H1 (cell line): ENCODE data around the gene TCF7L2. TPM values are rescaled to one million over a fixed set of nuclear protein-coding genes. Genes with fewer than 3 reads are reported as not detected.
A peak's percentile ranks its signal among the peaks of the same experiment; 100 is the strongest.

Experiments
- CTCF ChIA-PET: fragments of 300-600 bp; sonication (Branson Sonifier 250); formaldehyde crosslinking; loops from one replicate; lab custom pipeline; 2021; ENCODE audit not compliant: partially characterized antibody; lab: Charles Lee
- POLR2A ChIA-PET: fragments of 300-600 bp; sonication (Branson Sonifier 250); formaldehyde crosslinking; loops from one replicate; lab custom pipeline; 2021; ENCODE audit warnings: inconsistent platforms; ENCODE audit not compliant: partially characterized antibody; lab: Charles Lee
- DNase-seq, 2 experiments: peaks; one replicate each; pipeline versions ENCODE4 v3.0.0 to v3.0.0-alpha.2; 2010 to 2022; ENCODE audit warnings: low spot score in 2 of 2, low read depth in 1 of 2, mixed read lengths in 1 of 2
- FAIRE-seq: peaks from 2 replicates; lab custom pipeline; 2011; peaks lifted over from hg19 to GRCh38; lab: Jason Lieb, UNC
- H2AFZ ChIP-seq: 2 replicates; pipeline ENCODE4 v1.8.1; 2012; ENCODE audit warnings: low read length, inconsistent platforms
- H2AK5ac ChIP-seq: 2 replicates; pipeline ENCODE4 v1.6.1; 2013; ENCODE audit warnings: low read depth, low read length
- H2BK120ac ChIP-seq: replicated peaks from 2 replicates; pipeline ENCODE3; 2013; ENCODE audit warnings: low read depth, low read length, inconsistent platforms
- H2BK12ac ChIP-seq: 2 replicates; pipeline ENCODE4 v1.6.1; 2013; ENCODE audit warnings: low read depth, low read length
- H2BK15ac ChIP-seq: 2 replicates; pipeline ENCODE4 v1.6.1; 2013; ENCODE audit warnings: low read length
- H2BK20ac ChIP-seq: 2 replicates; pipeline ENCODE4 v1.6.1; 2013; ENCODE audit warnings: low read length
- H2BK5ac ChIP-seq: 2 replicates; pipeline ENCODE4 v1.6.1; 2013; ENCODE audit warnings: low read depth, low read length
- H3K14ac ChIP-seq: 2 replicates; pipeline ENCODE4 v1.6.1; 2013; ENCODE audit warnings: inconsistent platforms; ENCODE audit not compliant: insufficient read length
- H3K18ac ChIP-seq: 2 replicates; pipeline ENCODE4 v1.6.1; 2013; ENCODE audit warnings: low read length; ENCODE audit errors: extremely low read depth
- H3K23ac ChIP-seq: 2 replicates; pipeline ENCODE4 v1.6.1; 2013; ENCODE audit warnings: inconsistent platforms; ENCODE audit not compliant: insufficient read length
- H3K23me2 ChIP-seq: 2 replicates; pipeline ENCODE4 v1.6.1; 2013; ENCODE audit warnings: low read depth, low read length
- H3K27ac ChIP-seq: 2 replicates; pipeline ENCODE4 v1.6.1; 2011; ENCODE audit warnings: low read depth, low read length, inconsistent platforms
- H3K27me3 ChIP-seq, 4 experiments: replicated peaks in 1 of 4; 1 replicate in 1 of 4; 2 replicates in 3 of 4; pipeline versions ENCODE4 v1.6.1 to v1.8.1; 2011 to 2013; ENCODE audit warnings: low read length in 3 of 4, mild to moderate bottlenecking in 3 of 4, inconsistent platforms in 2 of 4, mixed read lengths in 2 of 4, moderate library complexity in 1 of 4; ENCODE audit not compliant: control insufficient read depth in 3 of 4, insufficient read depth in 3 of 4; ENCODE audit errors: extremely low read depth in 1 of 4
- H3K36me3 ChIP-seq, 4 experiments: 2 replicates each; pipeline versions ENCODE4 v1.6.1 to v1.8.1; 2011 to 2013; ENCODE audit warnings: mild to moderate bottlenecking in 4 of 4, low read length in 3 of 4, moderate library complexity in 2 of 4, control low read depth in 1 of 4, inconsistent platforms in 1 of 4; ENCODE audit not compliant: insufficient read depth in 4 of 4, control insufficient read depth in 2 of 4
- H3K4ac ChIP-seq: replicated peaks from 2 replicates; pipeline ENCODE3; 2013; ENCODE audit warnings: low read length, low read depth, mixed read lengths, inconsistent platforms; ENCODE audit not compliant: insufficient read length
- H3K4me1 ChIP-seq, 4 experiments: replicated peaks in 1 of 4; 1 replicate in 1 of 4; 2 replicates in 3 of 4; pipeline versions ENCODE4 v1.6.1 to v1.8.1; 2011 to 2013; ENCODE audit warnings: low read length in 3 of 4, inconsistent platforms in 2 of 4, mixed read lengths in 1 of 4; ENCODE audit not compliant: insufficient read depth in 4 of 4, control insufficient read depth in 3 of 4
- H3K4me2 ChIP-seq, 2 experiments: 2 replicates each; pipeline versions ENCODE4 v1.6.1 to v1.8.1; 2011 to 2013; ENCODE audit warnings: low read depth in 2 of 2, low read length in 2 of 2, control low read depth in 1 of 2, inconsistent platforms in 1 of 2, mild to moderate bottlenecking in 1 of 2; ENCODE audit not compliant: insufficient read depth in 1 of 2
- H3K4me3 ChIP-seq, 4 experiments: fragments of 200-600, 300-600 bp in 1 of 4; sonication (generic), shearing (Covaris generic), sonication (Bioruptor Twin) in 1 of 4; 2 replicates each; pipeline versions ENCODE4 v1.5.1 to v1.8.1; 2011 to 2016; ENCODE audit warnings: low read length in 4 of 4, low read depth in 3 of 4, control low read depth in 2 of 4, inconsistent platforms in 2 of 4, mild to moderate bottlenecking in 2 of 4, mixed read lengths in 1 of 4, moderate library complexity in 1 of 4; ENCODE audit not compliant: insufficient read depth in 2 of 4; ENCODE audit errors: extremely low read depth in 1 of 4
- H3K56ac ChIP-seq: replicated peaks from 2 replicates; pipeline ENCODE3; 2013; ENCODE audit warnings: low read depth, mild to moderate bottlenecking, mixed read lengths, low read length, inconsistent platforms; ENCODE audit not compliant: insufficient read length
- H3K79me1 ChIP-seq: 2 replicates; pipeline ENCODE4 v1.6.1; 2013; ENCODE audit warnings: low read depth, low read length, control low read depth
- H3K79me2 ChIP-seq, 2 experiments: 2 replicates each; pipeline versions ENCODE4 v1.6.1 to v1.8.1; 2012 to 2013; ENCODE audit warnings: low read length in 2 of 2, mild to moderate bottlenecking in 2 of 2, inconsistent platforms in 1 of 2; ENCODE audit not compliant: insufficient read depth in 2 of 2, control insufficient read depth in 1 of 2
- H3K9ac ChIP-seq, 4 experiments: replicated peaks in 1 of 4; 1 replicate in 1 of 4; 2 replicates in 3 of 4; pipeline versions ENCODE4 v1.6.1 to v1.8.1; 2011 to 2013; ENCODE audit warnings: low read depth in 3 of 4, low read length in 3 of 4, control low read depth in 2 of 4, mild to moderate bottlenecking in 2 of 4, moderate library complexity in 2 of 4, inconsistent platforms in 1 of 4; ENCODE audit errors: extremely low read depth in 1 of 4
- H3K9me3 ChIP-seq, 2 experiments: 2 replicates each; pipeline versions ENCODE4 v1.6.1 to v1.8.1; 2012 to 2013; ENCODE audit warnings: mild to moderate bottlenecking in 2 of 2, moderate library complexity in 2 of 2, control low read depth in 1 of 2, inconsistent platforms in 1 of 2, low read depth in 1 of 2, low read length in 1 of 2, mixed read lengths in 1 of 2; ENCODE audit not compliant: insufficient read depth in 2 of 2
- H4K20me1 ChIP-seq, 2 experiments: replicated peaks in 1 of 2; 2 replicates each; pipeline versions ENCODE3 to v1.8.1; 2011 to 2013; ENCODE audit warnings: inconsistent platforms in 2 of 2, low read length in 2 of 2, mild to moderate bottlenecking in 1 of 2; ENCODE audit not compliant: insufficient read depth in 2 of 2, control insufficient read depth in 1 of 2
- H4K5ac ChIP-seq: 2 replicates; pipeline ENCODE4 v1.6.1; 2013; ENCODE audit warnings: low read length, low read depth, mixed read lengths, inconsistent platforms; ENCODE audit not compliant: insufficient read length
- H4K8ac ChIP-seq: 2 replicates; pipeline ENCODE4 v1.8.0; 2013; ENCODE audit warnings: mild to moderate bottlenecking, moderate library complexity, low read length, inconsistent platforms; ENCODE audit not compliant: insufficient read depth; ENCODE audit errors: extremely low read depth
- H4K91ac ChIP-seq: replicated peaks from 2 replicates; pipeline ENCODE3; 2013; ENCODE audit warnings: low read length, mixed read lengths, inconsistent platforms; ENCODE audit not compliant: insufficient read length
- CHD2 ChIP-seq: IDR thresholded peaks from 2 replicates; pipeline ENCODE4 v1.6.1; 2012; ENCODE audit warnings: low read length, improper control_type of control experiment
- NRF1 ChIP-seq: IDR thresholded peaks from 2 replicates; pipeline ENCODE4 v1.6.1; 2011; ENCODE audit warnings: mild to moderate bottlenecking, low read depth, low read length, improper control_type of control experiment
- POLR2A ChIP-seq, 2 experiments: IDR thresholded peaks; 1 replicate in 1 of 2; 2 replicates in 1 of 2; pipeline ENCODE4 v1.6.1; 2011; ENCODE audit warnings: low read depth in 2 of 2, low read length in 2 of 2, mild to moderate bottlenecking in 2 of 2; ENCODE audit errors: control extremely low read depth in 1 of 2
- RFX5 ChIP-seq: IDR thresholded peaks from 2 replicates; pipeline ENCODE4 v1.6.1; 2011; ENCODE audit warnings: low read depth, low read length, improper control_type of control experiment, borderline replicate concordance
- SIRT6 ChIP-seq: IDR thresholded peaks from one replicate; pipeline ENCODE4 v1.7.1; 2012; ENCODE audit warnings: low read length, inconsistent platforms
- SP4 ChIP-seq: IDR thresholded peaks from 2 replicates; pipeline ENCODE4 v1.6.1; 2012; ENCODE audit warnings: low read length, inconsistent platforms
- SUZ12 ChIP-seq: fragments of 200-600 bp; sonication (generic); IDR thresholded peaks from 2 replicates; pipeline ENCODE4 v1.6.1; 2012; ENCODE audit warnings: mild to moderate bottlenecking, inconsistent platforms, low read length, moderate library complexity, mixed read lengths
- WGBS, 2 experiments: shearing (Covaris generic) in 1 of 2; methylation state at CpG; one replicate each; pipeline versions ENCODE4 v1.1.6 to v1.1.7; 2013 to 2015; ENCODE audit warnings: low lambda C conversion rate in 2 of 2, mixed read lengths in 2 of 2, inconsistent platforms in 1 of 2, low coverage in 1 of 2, missing lambda C conversion rate in 1 of 2; ENCODE audit not compliant: insufficient replicate concordance in 2 of 2, insufficient coverage in 1 of 2, insufficient read length in 1 of 2; ENCODE audit errors: extremely low coverage in 1 of 2, missing lambda C conversion rate in 1 of 2; 5-methylcytosine and 5-hydroxymethylcytosine counted together
- polyA plus RNA-seq, 7 experiments: library from polyadenylated mRNA; depleted of rRNA in 3 of 7; stranded (reverse) in 5 of 7; unstranded in 2 of 7; fragments of >200 nt in 5 of 7; fragments of 200-250 nt in 2 of 7; gene quantifications; 1 replicate in 5 of 7; 2 replicates in 1 of 7; 4 replicates in 1 of 7; pipeline versions ENCODE4 v1.2.1 to v1.2.3, GENCODE V29; 2011 to 2013; ENCODE audit warnings: missing spikeins in 2 of 7, mixed read lengths in 2 of 7
- total RNA-seq: library from RNA; stranded (reverse); fragmentation: NEBNext Ultra II Directional; extraction: Animal tissue kit (Norgen Biotek cat#: 25700); gene quantifications from 2 replicates; pipeline ENCODE4 v1.2.1, GENCODE V29; 2021

TCF7L2 gene
- total and polyA plus RNA-seq, 2 of the 8 experiments (the other 6 are each of a cell fraction or from before 2014, with no cell fraction given) = 33.9 to 67.3 TPM

- CTCF ChIA-PET = no interaction called here
- Histone ChIP-seq H3K27ac (peak overlapping the region; percentile 29; the same call in 1 of the 2 replicates), H3K4me2 (no peak overlapping the region; a peak in 1 of 4 replicates)
Observed at GRCh38 chr10:113169111-113169510, 219.1 kb downstream of the TCF7L2 start.

More at GRCh38 chr10:113169111-113169510, 219.1 kb downstream of the TCF7L2 start:
- Histone ChIP-seq H4K20me1 (no peaks in the 10 kb centered on the region), H2BK12ac (no peak overlapping the region), H2AK5ac (no peak overlapping the region), H2BK20ac (no peak overlapping the region), H3K4me3 (no peak overlapping the region), H3K23me2 (no peaks in the 10 kb centered on the region; the same call in 1 of the 2 replicates), H3K36me3 (peaks cover 0 to 23% (median 0%) of the 10 kb centered on the region in 4 experiments; a peak in 3 of 8 replicates), H2AFZ (no peak overlapping the region), H3K23ac (no peak overlapping the region), H3K4me1 (peaks cover 8 to 32% (median 22%) of the 10 kb centered on the region in 4 experiments), H2BK5ac (peak overlapping the region; percentile 6; the same call in 1 of the 2 replicates), H2BK120ac (no peak overlapping the region), H3K79me1 (no peaks in the 10 kb centered on the region), H3K9me3 (no peaks in the 10 kb centered on the region), H4K8ac (no peak overlapping the region), H4K5ac (no peak overlapping the region), H3K79me2 (no peaks in the 10 kb centered on the region), H3K18ac (no peak overlapping the region), H3K14ac (no peak overlapping the region), H4K91ac (no peak overlapping the region), H3K4ac (no peak overlapping the region), H2BK15ac (no peak overlapping the region), H3K9ac (no peak overlapping the region), H3K27me3 (no peaks in the 10 kb centered on the region), H3K56ac (no peak overlapping the region)
- TF ChIP-seq RFX5 (no peak), SUZ12 (no peak), NRF1 (no peak), SP4 (0 out of 2 replicates have a peak, but pooled peaks have one; percentile 14), SIRT6 (no peak), POLR2A (IDR thresholded peaks at IDR 0.05; ENCODE audit: control extremely low read depth in 1 of 2, low read depth in 2 of 2, low read length in 2 of 2) (peak; percentile 6 to 14; a peak in 1 of 3 replicates), CHD2 (no peak)
- FAIRE-seq = no peak
- POLR2A ChIA-PET = no interaction called here
- WGBS, 2 experiments = 82% methylated on average over 10 of the region's 10 CpGs; no CpG with 5 or more reads in 1 of the 2 experiments
- no peak for DNase-seq
